ENCODE results near the gene P4HB.

Gene P4HB

DNA sequence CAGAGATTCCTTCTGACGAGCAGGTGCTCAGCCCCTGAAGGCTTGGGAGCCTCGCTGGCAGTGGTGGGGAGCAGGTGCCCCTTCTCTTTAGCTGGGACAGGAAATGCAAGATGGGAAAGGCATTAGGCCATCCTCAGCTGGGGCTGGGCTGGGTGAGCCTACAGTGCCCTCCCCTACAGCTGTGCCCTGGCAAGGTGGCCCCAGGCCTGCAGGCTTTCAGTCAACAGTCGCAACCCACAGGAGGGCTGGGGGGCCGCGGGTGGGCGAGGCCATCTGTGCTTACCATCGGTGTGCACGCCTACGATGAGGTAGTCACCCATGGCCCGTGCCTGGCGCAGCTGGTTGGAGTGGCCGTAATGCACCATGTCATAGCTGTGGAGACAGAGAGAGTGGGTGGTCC, 48.9 kb upstream of the P4HB start:
- Histone ChIP-seq H3K27ac (ENCODE audit: extremely low read depth, low read depth, low read length) (no peak overlapping the region), H3K36me3 (ENCODE audit: control insufficient read depth in 2 of 2, insufficient read depth in 1 of 2, low read length in 2 of 2) (peaks cover 0 to 74% of the 10 kb centered on the region in 2 experiments; a peak in 1 of 3 replicates), H3K4me3 (ENCODE audit: low read depth, low read length) (no peak overlapping the region), H3K9me3 (ENCODE audit: control insufficient read depth, insufficient read depth, low read depth, low read length) (no peaks in the 10 kb centered on the region), H3K4me1 (ENCODE audit: control insufficient read depth, insufficient read depth, low read length) (peaks cover 7% of the 10 kb centered on the region)
- POLR2A ChIA-PET: interaction anchor here (1.1 to 1.6 kb wide), 5 partner anchors 8 to 76 kb away, joined by 3 to 4 read pairs (median 3); partner anchors contain the start of gene MCRIP1
- CTCF ChIA-PET: interaction anchor here (0.7 kb wide), 1 partner anchor 141 kb away, joined by 4 read pairs; no protein-coding TSS in a partner anchor
- TF ChIP-seq ZNF571 (tag by site-specific recombination; IDR thresholded peaks at IDR 0.05) (no peak), ZFHX2 (tag by site-specific recombination; conservative IDR thresholded peaks at IDR 0.05) (peak; percentile 47), EGR2 (tag by site-specific recombination; IDR thresholded peaks at IDR 0.05; ENCODE audit: low read depth) (0 out of 2 replicates have a peak, but pooled peaks have one; percentile 18)

DNA sequence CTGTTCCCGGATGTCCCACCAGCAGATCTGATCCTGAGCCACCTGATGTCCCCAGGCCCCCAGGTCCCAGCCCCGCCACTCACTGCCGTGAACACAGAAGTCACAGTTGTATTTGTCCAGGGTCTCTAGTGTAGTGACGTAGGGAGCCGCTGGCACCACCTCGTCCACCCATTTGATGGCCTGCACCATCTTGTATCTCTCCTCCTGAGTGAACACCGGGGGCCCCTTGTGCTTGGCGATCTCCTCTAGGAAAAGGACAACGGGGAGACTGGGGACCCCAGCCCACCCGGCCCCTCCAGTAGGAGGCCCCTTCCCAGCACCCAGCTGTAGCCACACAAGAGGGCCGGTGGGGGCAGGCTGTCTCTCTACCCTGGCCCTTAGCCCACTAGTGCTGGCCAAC, 48.5 kb upstream of the P4HB start:
- Histone ChIP-seq H3K4me3 (ENCODE audit: low read depth, low read length) (no peak overlapping the region), H3K9me3 (ENCODE audit: control insufficient read depth, insufficient read depth, low read depth, low read length) (no peaks in the 10 kb centered on the region), H3K4me1 (ENCODE audit: control insufficient read depth, insufficient read depth, low read length) (peaks cover 7% of the 10 kb centered on the region), H3K36me3 (ENCODE audit: control insufficient read depth in 2 of 2, insufficient read depth in 1 of 2, low read length in 2 of 2) (peaks cover 0 to 72% of the 10 kb centered on the region in 2 experiments; a peak in 1 of 3 replicates), H3K27ac (ENCODE audit: extremely low read depth, low read depth, low read length) (no peak overlapping the region)
- ChIA-PET POLR2A (interaction anchor here (1.1 to 1.6 kb wide), 4 partner anchors 7 to 75 kb away, joined by 3 to 4 read pairs (median 3); partner anchors contain the start of gene MCRIP1), CTCF (interaction anchor here (0.7 kb wide), 1 partner anchor 141 kb away, joined by 4 read pairs; no protein-coding TSS in a partner anchor)
- TF ChIP-seq, protein P1, sequence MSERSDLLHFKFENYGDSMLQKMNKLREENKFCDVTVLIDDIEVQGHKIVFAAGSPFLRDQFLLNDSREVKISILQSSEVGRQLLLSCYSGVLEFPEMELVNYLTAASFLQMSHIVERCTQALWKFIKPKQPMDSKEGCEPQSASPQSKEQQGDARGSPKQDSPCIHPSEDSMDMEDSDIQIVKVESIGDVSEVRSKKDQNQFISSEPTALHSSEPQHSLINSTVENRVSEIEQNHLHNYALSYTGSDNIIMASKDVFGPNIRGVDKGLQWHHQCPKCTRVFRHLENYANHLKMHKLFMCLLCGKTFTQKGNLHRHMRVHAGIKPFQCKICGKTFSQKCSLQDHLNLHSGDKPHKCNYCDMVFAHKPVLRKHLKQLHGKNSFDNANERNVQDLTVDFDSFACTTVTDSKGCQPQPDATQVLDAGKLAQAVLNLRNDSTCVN (tag by site-specific recombination; optimal IDR thresholded peaks at IDR 0.05): no peak
- TF ChIP-seq, protein P2, sequence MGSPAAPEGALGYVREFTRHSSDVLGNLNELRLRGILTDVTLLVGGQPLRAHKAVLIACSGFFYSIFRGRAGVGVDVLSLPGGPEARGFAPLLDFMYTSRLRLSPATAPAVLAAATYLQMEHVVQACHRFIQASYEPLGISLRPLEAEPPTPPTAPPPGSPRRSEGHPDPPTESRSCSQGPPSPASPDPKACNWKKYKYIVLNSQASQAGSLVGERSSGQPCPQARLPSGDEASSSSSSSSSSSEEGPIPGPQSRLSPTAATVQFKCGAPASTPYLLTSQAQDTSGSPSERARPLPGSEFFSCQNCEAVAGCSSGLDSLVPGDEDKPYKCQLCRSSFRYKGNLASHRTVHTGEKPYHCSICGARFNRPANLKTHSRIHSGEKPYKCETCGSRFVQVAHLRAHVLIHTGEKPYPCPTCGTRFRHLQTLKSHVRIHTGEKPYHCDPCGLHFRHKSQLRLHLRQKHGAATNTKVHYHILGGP (tag by site-specific recombination; IDR thresholded peaks at IDR 0.05): no peak
- TF ChIP-seq, protein P3, sequence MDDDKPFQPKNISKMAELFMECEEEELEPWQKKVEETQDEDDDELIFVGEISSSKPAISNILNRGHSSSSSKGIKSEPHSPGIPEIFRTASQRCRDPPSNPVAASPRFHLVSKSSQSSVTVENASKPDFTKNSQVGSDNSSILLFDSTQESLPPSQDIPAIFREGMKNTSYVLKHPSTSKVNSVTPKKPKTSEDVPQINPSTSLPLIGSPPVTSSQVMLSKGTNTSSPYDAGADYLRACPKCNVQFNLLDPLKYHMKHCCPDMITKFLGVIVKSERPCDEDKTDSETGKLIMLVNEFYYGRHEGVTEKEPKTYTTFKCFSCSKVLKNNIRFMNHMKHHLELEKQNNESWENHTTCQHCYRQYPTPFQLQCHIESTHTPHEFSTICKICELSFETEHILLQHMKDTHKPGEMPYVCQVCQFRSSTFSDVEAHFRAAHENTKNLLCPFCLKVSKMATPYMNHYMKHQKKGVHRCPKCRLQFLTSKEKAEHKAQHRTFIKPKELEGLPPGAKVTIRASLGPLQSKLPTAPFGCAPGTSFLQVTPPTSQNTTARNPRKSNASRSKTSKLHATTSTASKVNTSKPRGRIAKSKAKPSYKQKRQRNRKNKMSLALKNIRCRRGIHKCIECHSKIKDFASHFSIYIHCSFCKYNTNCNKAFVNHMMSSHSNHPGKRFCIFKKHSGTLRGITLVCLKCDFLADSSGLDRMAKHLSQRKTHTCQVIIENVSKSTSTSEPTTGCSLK (tag by site-specific recombination; IDR thresholded peaks at IDR 0.05): no peak
- TF ChIP-seq, protein P4, sequence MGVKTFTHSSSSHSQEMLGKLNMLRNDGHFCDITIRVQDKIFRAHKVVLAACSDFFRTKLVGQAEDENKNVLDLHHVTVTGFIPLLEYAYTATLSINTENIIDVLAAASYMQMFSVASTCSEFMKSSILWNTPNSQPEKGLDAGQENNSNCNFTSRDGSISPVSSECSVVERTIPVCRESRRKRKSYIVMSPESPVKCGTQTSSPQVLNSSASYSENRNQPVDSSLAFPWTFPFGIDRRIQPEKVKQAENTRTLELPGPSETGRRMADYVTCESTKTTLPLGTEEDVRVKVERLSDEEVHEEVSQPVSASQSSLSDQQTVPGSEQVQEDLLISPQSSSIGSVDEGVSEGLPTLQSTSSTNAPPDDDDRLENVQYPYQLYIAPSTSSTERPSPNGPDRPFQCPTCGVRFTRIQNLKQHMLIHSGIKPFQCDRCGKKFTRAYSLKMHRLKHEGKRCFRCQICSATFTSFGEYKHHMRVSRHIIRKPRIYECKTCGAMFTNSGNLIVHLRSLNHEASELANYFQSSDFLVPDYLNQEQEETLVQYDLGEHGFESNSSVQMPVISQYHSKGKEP (tag by site-specific recombination; IDR thresholded peaks at IDR 0.05): no peak
- TF ChIP-seq ZNF211 (tag by site-specific recombination; IDR thresholded peaks at IDR 0.05; ENCODE audit: low read depth) (no peak), ZNF239 (tag by site-specific recombination; IDR thresholded peaks at IDR 0.05) (no peak), HOXA7 (CRISPR knock-in tag; IDR thresholded peaks at IDR 0.05; ENCODE audit: borderline replicate concordance) (no peak), ZNF843 (tag by site-specific recombination; IDR thresholded peaks at IDR 0.05) (no peak), MZF1 (tag by site-specific recombination; IDR thresholded peaks at IDR 0.05; ENCODE audit: borderline replicate concordance) (no peak), RBAK (tag by site-specific recombination; IDR thresholded peaks at IDR 0.05) (no peak), PRDM1 (tag by site-specific recombination; IDR thresholded peaks at IDR 0.05) (no peak), ZNF169 (tag by site-specific recombination; IDR thresholded peaks at IDR 0.05) (no peak), ZNF521 (tag by site-specific recombination; IDR thresholded peaks at IDR 0.05) (no peak)
- TF ChIP-seq, protein P5, sequence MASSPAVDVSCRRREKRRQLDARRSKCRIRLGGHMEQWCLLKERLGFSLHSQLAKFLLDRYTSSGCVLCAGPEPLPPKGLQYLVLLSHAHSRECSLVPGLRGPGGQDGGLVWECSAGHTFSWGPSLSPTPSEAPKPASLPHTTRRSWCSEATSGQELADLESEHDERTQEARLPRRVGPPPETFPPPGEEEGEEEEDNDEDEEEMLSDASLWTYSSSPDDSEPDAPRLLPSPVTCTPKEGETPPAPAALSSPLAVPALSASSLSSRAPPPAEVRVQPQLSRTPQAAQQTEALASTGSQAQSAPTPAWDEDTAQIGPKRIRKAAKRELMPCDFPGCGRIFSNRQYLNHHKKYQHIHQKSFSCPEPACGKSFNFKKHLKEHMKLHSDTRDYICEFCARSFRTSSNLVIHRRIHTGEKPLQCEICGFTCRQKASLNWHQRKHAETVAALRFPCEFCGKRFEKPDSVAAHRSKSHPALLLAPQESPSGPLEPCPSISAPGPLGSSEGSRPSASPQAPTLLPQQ (tag by site-specific recombination; IDR thresholded peaks at IDR 0.05): no peak
- TF ChIP-seq, protein P6, sequence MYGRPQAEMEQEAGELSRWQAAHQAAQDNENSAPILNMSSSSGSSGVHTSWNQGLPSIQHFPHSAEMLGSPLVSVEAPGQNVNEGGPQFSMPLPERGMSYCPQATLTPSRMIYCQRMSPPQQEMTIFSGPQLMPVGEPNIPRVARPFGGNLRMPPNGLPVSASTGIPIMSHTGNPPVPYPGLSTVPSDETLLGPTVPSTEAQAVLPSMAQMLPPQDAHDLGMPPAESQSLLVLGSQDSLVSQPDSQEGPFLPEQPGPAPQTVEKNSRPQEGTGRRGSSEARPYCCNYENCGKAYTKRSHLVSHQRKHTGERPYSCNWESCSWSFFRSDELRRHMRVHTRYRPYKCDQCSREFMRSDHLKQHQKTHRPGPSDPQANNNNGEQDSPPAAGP (tag by site-specific recombination; IDR thresholded peaks at IDR 0.05): no peak
- TF ChIP-seq, protein P7, sequence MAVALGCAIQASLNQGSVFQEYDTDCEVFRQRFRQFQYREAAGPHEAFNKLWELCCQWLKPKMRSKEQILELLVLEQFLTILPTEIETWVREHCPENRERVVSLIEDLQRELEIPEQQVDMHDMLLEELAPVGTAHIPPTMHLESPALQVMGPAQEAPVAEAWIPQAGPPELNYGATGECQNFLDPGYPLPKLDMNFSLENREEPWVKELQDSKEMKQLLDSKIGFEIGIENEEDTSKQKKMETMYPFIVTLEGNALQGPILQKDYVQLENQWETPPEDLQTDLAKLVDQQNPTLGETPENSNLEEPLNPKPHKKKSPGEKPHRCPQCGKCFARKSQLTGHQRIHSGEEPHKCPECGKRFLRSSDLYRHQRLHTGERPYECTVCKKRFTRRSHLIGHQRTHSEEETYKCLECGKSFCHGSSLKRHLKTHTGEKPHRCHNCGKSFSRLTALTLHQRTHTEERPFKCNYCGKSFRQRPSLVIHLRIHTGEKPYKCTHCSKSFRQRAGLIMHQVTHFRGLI (tag by site-specific recombination; IDR thresholded peaks at IDR 0.05): no peak
- TF ChIP-seq, protein P8, sequence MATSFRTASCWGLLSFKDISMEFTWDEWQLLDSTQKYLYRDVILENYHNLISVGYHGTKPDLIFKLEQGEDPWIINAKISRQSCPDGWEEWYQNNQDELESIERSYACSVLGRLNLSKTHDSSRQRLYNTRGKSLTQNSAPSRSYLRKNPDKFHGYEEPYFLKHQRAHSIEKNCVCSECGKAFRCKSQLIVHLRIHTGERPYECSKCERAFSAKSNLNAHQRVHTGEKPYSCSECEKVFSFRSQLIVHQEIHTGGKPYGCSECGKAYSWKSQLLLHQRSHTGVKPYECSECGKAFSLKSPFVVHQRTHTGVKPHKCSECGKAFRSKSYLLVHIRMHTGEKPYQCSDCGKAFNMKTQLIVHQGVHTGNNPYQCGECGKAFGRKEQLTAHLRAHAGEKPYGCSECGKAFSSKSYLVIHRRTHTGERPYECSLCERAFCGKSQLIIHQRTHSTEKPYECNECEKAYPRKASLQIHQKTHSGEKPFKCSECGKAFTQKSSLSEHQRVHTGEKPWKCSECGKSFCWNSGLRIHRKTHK (tag by site-specific recombination; IDR thresholded peaks at IDR 0.05): no peak
- TF ChIP-seq, protein P9, sequence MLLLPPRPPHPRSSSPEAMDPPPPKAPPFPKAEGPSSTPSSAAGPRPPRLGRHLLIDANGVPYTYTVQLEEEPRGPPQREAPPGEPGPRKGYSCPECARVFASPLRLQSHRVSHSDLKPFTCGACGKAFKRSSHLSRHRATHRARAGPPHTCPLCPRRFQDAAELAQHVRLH (tag by site-specific recombination; IDR thresholded peaks at IDR 0.05): no peak

Measured in HEK293 (cell line).